ENCODE results near the gene SNED1.

SNED1 gene

DNA sequence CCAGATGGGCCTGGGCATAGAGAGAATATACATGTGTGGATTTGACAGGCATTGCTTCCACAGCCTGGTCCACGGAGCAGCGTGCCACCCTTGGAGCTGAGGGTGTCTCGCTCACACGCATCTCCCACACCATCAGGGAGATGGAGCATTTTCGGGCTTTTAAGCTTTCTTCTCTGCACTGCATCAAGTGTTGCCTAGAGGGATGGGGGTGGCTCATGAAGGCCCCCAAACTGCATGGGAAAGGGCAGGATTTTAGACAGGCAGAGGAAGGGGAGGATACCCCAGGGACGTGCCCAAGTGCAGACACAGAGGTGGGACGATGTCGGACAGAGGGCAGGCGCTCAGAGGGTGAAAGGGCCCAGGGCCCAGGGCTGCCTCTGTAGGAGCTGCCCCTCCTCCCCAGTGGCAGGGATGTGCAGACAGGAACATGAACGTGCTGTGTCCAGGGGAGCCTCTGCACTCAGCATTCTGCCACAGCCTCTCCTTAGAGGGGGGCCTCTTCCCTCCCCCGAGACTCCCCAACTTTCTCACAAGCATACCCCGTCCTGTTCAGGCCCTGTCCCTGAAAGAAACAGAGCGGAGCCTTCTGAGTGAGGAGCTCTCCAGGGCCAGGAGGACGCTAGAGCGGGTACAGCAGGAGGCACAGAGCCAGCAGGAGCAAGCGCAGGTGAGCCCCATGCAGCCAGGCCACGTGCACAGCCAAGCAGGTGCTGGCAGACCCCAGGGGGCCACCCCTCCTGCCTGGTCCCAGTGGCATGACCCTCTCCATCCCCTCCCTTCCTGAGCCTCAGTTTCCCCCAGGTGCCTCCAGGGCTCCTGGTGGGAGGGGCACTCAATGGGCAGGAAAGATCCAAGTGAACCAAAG, 42.9 kb upstream of the SNED1 start:
- TF ChIP-seq, protein P1, sequence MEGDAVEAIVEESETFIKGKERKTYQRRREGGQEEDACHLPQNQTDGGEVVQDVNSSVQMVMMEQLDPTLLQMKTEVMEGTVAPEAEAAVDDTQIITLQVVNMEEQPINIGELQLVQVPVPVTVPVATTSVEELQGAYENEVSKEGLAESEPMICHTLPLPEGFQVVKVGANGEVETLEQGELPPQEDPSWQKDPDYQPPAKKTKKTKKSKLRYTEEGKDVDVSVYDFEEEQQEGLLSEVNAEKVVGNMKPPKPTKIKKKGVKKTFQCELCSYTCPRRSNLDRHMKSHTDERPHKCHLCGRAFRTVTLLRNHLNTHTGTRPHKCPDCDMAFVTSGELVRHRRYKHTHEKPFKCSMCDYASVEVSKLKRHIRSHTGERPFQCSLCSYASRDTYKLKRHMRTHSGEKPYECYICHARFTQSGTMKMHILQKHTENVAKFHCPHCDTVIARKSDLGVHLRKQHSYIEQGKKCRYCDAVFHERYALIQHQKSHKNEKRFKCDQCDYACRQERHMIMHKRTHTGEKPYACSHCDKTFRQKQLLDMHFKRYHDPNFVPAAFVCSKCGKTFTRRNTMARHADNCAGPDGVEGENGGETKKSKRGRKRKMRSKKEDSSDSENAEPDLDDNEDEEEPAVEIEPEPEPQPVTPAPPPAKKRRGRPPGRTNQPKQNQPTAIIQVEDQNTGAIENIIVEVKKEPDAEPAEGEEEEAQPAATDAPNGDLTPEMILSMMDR (conservative IDR thresholded peaks at IDR 0.05; ENCODE audit: low read depth, low read length): no peak
- Histone ChIP-seq H4K20me1 (ENCODE audit: insufficient read depth) (no peaks in the 10 kb centered on the region), H3K4me3 (IDR thresholded peaks at IDR 0.05; ENCODE audit: insufficient read depth, low read depth, low read length) (no peak overlapping the region), H2AFZ (ENCODE audit: low read depth) (no peak overlapping the region), H3K27ac (no peak overlapping the region), H3K27me3 (ENCODE audit: insufficient read depth, low read depth) (peaks cover 32% of the 10 kb centered on the region), H3K4me2 (no peak overlapping the region), H3K36me3 (ENCODE audit: insufficient read depth) (no peaks in the 10 kb centered on the region), H3K9ac (no peak overlapping the region), H3K79me2 (ENCODE audit: insufficient read depth, low read depth) (no peaks in the 10 kb centered on the region), H3K4me1 (ENCODE audit: low read depth, poor library complexity, severe bottlenecking) (no peaks in the 10 kb centered on the region)

DNA sequence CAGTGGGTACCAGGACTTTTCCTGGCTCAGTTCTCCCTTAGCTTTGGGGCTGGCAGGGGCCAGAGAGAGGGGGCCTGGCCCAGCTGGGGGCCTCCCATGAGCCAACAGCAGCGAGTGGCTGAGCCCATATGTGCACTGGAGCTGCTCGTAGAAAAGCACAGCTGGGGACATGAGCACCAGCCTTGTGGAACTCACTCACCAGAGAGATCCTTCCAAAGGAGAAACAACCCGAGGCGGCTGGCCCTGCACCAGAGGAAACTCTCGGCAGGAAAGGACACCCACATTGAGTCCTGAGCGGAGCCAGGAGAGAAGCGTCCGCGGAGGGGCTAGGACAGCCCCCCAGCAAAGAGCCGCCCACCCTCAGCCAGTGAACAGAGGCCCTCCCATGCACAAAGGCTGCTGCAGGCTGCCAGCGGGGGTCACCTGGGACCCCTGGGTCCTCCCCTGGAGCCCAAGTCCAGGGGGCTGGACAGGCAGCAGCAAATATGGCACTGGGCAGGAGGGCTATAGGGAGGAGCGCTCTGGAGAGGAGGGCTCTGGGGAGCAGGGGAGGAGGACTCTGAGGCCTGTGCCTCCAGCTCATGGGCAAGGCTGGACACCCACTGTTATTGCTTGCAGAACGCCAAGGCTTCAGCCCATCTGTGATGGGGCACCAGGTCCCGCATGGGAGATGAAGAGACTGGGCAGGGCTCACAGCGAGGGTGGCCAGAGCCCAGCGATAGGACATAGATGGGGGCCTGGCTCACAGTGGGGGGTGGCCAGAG, 42.1 kb upstream of the SNED1 start:
- H3K4me1 ChIP-seq (ENCODE audit: low read depth, poor library complexity, severe bottlenecking): no peaks in the 10 kb centered on the region

DNA sequence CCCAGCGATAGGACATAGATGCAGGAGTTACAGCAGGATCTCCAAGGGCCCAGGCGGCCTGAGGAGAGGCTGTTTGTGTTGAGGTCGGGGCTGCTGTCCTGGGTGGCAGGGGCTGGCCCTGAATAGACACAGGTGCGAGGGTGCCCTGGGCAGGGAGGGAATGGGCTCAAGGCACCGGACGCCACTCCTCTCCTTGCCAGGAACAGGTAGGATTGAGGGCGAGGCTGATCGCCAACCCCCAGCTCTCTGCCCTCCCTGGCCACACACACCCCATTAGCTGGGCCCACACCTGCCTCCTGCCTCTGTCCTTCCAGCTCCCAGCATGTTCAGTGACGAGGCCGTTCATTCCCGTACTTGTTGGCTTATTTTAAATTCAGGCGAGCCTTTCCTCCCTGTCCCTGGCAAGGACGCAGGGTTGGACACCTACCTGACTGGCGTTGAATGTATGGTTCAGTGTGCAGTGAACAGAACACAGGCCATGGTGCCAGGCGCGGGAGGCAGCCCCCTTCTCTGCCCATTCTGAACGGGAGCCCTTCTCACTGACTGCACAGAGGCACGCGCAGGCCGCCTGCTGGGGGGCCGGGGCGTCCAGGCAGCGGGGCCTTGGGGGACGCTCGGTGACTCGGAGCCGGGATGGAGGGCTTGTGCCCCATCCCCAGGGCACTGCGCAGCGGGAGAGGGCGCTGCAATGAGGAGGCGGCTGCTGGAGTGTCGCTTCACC, 41.3 kb upstream of the SNED1 start:
- no peaks in the 10 kb centered on the region for H4K20me1 ChIP-seq (ENCODE audit: insufficient read depth)
- H3K36me3 ChIP-seq (ENCODE audit: insufficient read depth): no peaks in the 10 kb centered on the region
- H3K4me3 ChIP-seq (IDR thresholded peaks at IDR 0.05; ENCODE audit: insufficient read depth, low read depth, low read length): no peak overlapping the region
- TF ChIP-seq, protein P1 (conservative IDR thresholded peaks at IDR 0.05; ENCODE audit: low read depth, low read length): no peak
- H3K79me2 ChIP-seq (ENCODE audit: insufficient read depth, low read depth): no peaks in the 10 kb centered on the region
- H3K9ac ChIP-seq: no peak overlapping the region
- peaks cover 32% of the 10 kb centered on the region for H3K27me3 ChIP-seq (ENCODE audit: insufficient read depth, low read depth)
- no peak overlapping the region for H2AFZ ChIP-seq (ENCODE audit: low read depth)
- no peak overlapping the region for H3K27ac ChIP-seq
- H3K4me2 ChIP-seq: no peak overlapping the region
- H3K4me1 ChIP-seq (ENCODE audit: low read depth, poor library complexity, severe bottlenecking): no peaks in the 10 kb centered on the region

More for the DNA sequence above, 42.1 kb upstream of the SNED1 start:
- Histone ChIP-seq H3K4me3 (IDR thresholded peaks at IDR 0.05; ENCODE audit: insufficient read depth, low read depth, low read length) (no peak overlapping the region), H3K79me2 (ENCODE audit: insufficient read depth, low read depth) (no peaks in the 10 kb centered on the region), H3K4me2 (no peak overlapping the region), H3K27me3 (ENCODE audit: insufficient read depth, low read depth) (peaks cover 32% of the 10 kb centered on the region), H3K27ac (no peak overlapping the region), H3K9ac (no peak overlapping the region), H2AFZ (ENCODE audit: low read depth) (no peak overlapping the region), H4K20me1 (ENCODE audit: insufficient read depth) (no peaks in the 10 kb centered on the region), H3K36me3 (ENCODE audit: insufficient read depth) (no peaks in the 10 kb centered on the region)
- TF ChIP-seq, protein P1 (conservative IDR thresholded peaks at IDR 0.05; ENCODE audit: low read depth, low read length): no peak

DNA sequence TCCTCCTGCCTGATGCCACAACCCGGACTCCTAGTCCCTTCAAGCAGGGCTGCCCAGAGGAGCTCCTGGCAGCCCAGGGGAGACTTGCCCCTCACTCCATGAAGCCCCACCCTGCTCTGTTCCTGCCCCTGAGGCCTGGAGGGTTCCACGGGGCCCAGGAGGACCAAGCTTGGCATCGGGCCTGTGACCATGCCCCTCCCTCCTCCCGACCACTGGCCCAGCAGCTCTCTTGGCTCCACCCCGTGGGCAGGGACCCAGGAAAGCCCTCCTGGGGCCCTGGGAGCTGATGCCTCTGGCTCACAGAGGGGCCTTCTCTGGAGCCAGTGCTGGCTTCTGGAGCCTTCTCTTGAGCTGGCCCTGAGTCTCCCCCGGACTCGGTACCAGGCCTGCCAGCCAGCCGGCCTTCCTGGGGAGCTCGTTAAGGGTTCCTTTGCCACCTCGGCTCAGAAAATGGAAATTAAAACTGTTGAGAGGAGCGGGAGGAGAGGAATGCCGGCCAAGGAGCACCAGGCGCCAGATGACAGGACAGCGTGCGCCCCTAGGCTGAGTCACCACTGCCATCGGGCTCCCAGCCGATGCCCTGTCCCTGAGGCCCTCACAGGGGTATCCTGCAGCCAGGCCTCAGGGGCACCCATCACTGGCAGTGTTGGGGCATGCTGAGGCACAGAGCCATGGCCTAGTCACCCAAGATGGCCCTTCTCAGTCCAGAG, 40.6 kb upstream of the SNED1 start:
- no peak overlapping the region for H3K9ac ChIP-seq
- H3K27me3 ChIP-seq (ENCODE audit: insufficient read depth, low read depth): peaks cover 25% of the 10 kb centered on the region
- TF ChIP-seq, protein P1 (conservative IDR thresholded peaks at IDR 0.05; ENCODE audit: low read depth, low read length): no peak
- H3K4me3 ChIP-seq (IDR thresholded peaks at IDR 0.05; ENCODE audit: insufficient read depth, low read depth, low read length): no peak overlapping the region
- H3K79me2 ChIP-seq (ENCODE audit: insufficient read depth, low read depth): no peaks in the 10 kb centered on the region
- H3K4me2 ChIP-seq: no peak overlapping the region
- no peak overlapping the region for H3K27ac ChIP-seq
- H3K36me3 ChIP-seq (ENCODE audit: insufficient read depth): no peaks in the 10 kb centered on the region
- H4K20me1 ChIP-seq (ENCODE audit: insufficient read depth): no peaks in the 10 kb centered on the region
- H2AFZ ChIP-seq (ENCODE audit: low read depth): no peak overlapping the region
- no peaks in the 10 kb centered on the region for H3K4me1 ChIP-seq (ENCODE audit: low read depth, poor library complexity, severe bottlenecking)
